Activated B cell treated with CpG ODN at 0.5 μM for 24 hours (primary cell): ENCODE measurements around the gene LY9. TPM values are rescaled to one million over a fixed set of nuclear protein-coding genes. Genes with fewer than 3 reads are reported as not detected.

Experiments used
- ATAC-seq: fragments of 200-7000 bp; cut with Tn5 transposase; one replicate; pipeline ENCODE4 v1.10.0; 2021; ENCODE audit warnings: low read depth, mild to moderate bottlenecking, moderate library complexity
- CTCF ChIA-PET: fragments of 350-600 bp; sonication (Branson Sonifier 250); formaldehyde crosslinking; loops from one replicate; lab custom pipeline; 2021; ENCODE audit warnings: antibody characterized with exemption; lab: Charles Lee
- POLR2A ChIA-PET: fragments of 350-600 bp; sonication (Branson Sonifier 250); formaldehyde crosslinking; loops from one replicate; lab custom pipeline; 2021; ENCODE audit warnings: antibody characterized with exemption; lab: Charles Lee
- DNase-seq: peaks from one replicate; pipeline ENCODE4 v3.0.0; 2022
- H3K27ac Mint-ChIP-seq: one replicate; pipeline ENCODE4 v1.8.0; 2020; ENCODE audit warnings: mixed read lengths
- H3K27me3 Mint-ChIP-seq: one replicate; pipeline ENCODE4 v1.8.0; 2021; ENCODE audit warnings: mixed read lengths
- H3K36me3 Mint-ChIP-seq: one replicate; pipeline ENCODE4 v1.8.0; 2021; ENCODE audit warnings: low read depth, mixed read lengths
- H3K4me1 Mint-ChIP-seq: one replicate; pipeline ENCODE4 v1.8.0; 2021; ENCODE audit warnings: mixed read lengths
- H3K4me3 Mint-ChIP-seq: one replicate; pipeline ENCODE4 v1.8.0; 2020; ENCODE audit warnings: mild to moderate bottlenecking, mixed read lengths
- H3K9me3 Mint-ChIP-seq: one replicate; pipeline ENCODE4 v1.8.0; 2020; ENCODE audit warnings: mixed read lengths
- CTCF ChIP-seq: fragments of 200-600 bp; IDR thresholded peaks from one replicate; pipeline ENCODE4 v1.8.0; 2022; ENCODE audit warnings: antibody characterized with exemption, mild to moderate bottlenecking
- intact Hi-C: fragments of 100-400 bp; cut with micrococcal nuclease; formaldehyde crosslinking; loops from one replicate; pipeline ENCODE4 v1.15.1; 2024
- total RNA-seq: library from RNA; stranded (reverse); gene quantifications from 2 replicates; pipeline ENCODE4 v1.2.3, GENCODE V29; 2022

Gene LY9
- total RNA-seq, 1 donor from 2014 or later: 71.6 TPM

- CTCF ChIA-PET: no interaction called here
- ATAC-seq: no peak
- Mint-ChIP-seq H3K9me3 (no peaks in the 10 kb centered on the region), H3K36me3 (no peaks in the 10 kb centered on the region), H3K4me3 (no peak overlapping the region), H3K27ac (no peak overlapping the region), H3K27me3 (no peaks in the 10 kb centered on the region), H3K4me1 (peaks cover 7% of the 10 kb centered on the region)
- TF ChIP-seq CTCF: no peak
- no peak for DNase-seq
- intact Hi-C loops: no loop called here
- POLR2A ChIA-PET: interaction anchor here (0.5 kb wide), 1 partner anchor 531 kb away, joined by 6 read pairs; no protein-coding TSS in a partner anchor
Measured at GRCh38 chr1:160844447-160845232, 48.7 kb downstream of the LY9 start.

- H3K27me3 Mint-ChIP-seq: no peaks in the 10 kb centered on the region
Measured at GRCh38 chr1:160846281-160846680, 50.3 kb downstream of the LY9 start.

GRCh38 chr1:160850541-160850940 lies 54.6 kb downstream of the LY9 start:
- ATAC-seq: no peak
- Mint-ChIP-seq H3K4me3 (no peak overlapping the region), H3K4me1 (no peaks in the 10 kb centered on the region), H3K27me3 (no peaks in the 10 kb centered on the region), H3K27ac (no peak overlapping the region), H3K9me3 (no peaks in the 10 kb centered on the region), H3K36me3 (no peaks in the 10 kb centered on the region)
- ChIA-PET CTCF (interaction anchor here (1.3 kb wide), 1 partner anchor 101 kb away, joined by 5 read pairs; no protein-coding TSS in a partner anchor), POLR2A (no interaction called here)
- intact Hi-C loops: no loop called here
- DNase-seq: no peak
- TF ChIP-seq CTCF: no peak

More at GRCh38 chr1:160846281-160846680, 50.3 kb downstream of the LY9 start:
- H3K4me3 Mint-ChIP-seq: no peak overlapping the region
- H3K9me3 Mint-ChIP-seq: no peaks in the 10 kb centered on the region
- no peaks in the 10 kb centered on the region for H3K36me3 Mint-ChIP-seq
- ATAC-seq (no peak), DNase-seq (no peak)
- H3K4me1 Mint-ChIP-seq: peaks cover 7% of the 10 kb centered on the region
- ChIA-PET POLR2A (no interaction called here), CTCF (interaction anchor here (1.1 kb wide), 1 partner anchor 9 kb away, joined by 3 read pairs; no protein-coding TSS in a partner anchor)
- TF ChIP-seq CTCF: no peak
- intact Hi-C loops: no loop called here
- no peak overlapping the region for H3K27ac Mint-ChIP-seq

GRCh38 chr1:160850993-160851392 lies 55.0 kb downstream of the LY9 start:
- Mint-ChIP-seq H3K4me3 (no peak overlapping the region), H3K27ac (no peak overlapping the region), H3K9me3 (no peaks in the 10 kb centered on the region), H3K27me3 (no peaks in the 10 kb centered on the region), H3K36me3 (no peaks in the 10 kb centered on the region), H3K4me1 (no peaks in the 10 kb centered on the region)
- TF ChIP-seq CTCF: no peak
- POLR2A ChIA-PET: no interaction called here
- intact Hi-C loops: no loop called here
- ATAC-seq (no peak), DNase-seq (no peak)
- CTCF ChIA-PET: interaction anchor here (1.3 kb wide), 1 partner anchor 101 kb away, joined by 5 read pairs; no protein-coding TSS in a partner anchor

- ChIA-PET POLR2A (no interaction called here), CTCF (no interaction called here)
- ATAC-seq (no peak), DNase-seq (no peak)
- Mint-ChIP-seq H3K36me3 (no peaks in the 10 kb centered on the region), H3K4me3 (no peak overlapping the region), H3K9me3 (no peaks in the 10 kb centered on the region), H3K27me3 (no peaks in the 10 kb centered on the region), H3K27ac (no peak overlapping the region), H3K4me1 (no peaks in the 10 kb centered on the region)
- intact Hi-C loops: no loop called here
- TF ChIP-seq CTCF: no peak
Measured at GRCh38 chr1:160853014-160853413, 57.0 kb downstream of the LY9 start.
